HG03060 (cell line): ENCODE results near the gene CRIM1.

ENCODE experiments used
- ATAC-seq: cut with Tn5 transposase; IDR thresholded peaks from one replicate; pipeline ENCODE4 v1.9.1; 2021; ENCODE audit warnings: low read depth, moderate number of reproducible peaks; ENCODE audit not compliant: unreplicated experiment

Gene CRIM1

DNA sequence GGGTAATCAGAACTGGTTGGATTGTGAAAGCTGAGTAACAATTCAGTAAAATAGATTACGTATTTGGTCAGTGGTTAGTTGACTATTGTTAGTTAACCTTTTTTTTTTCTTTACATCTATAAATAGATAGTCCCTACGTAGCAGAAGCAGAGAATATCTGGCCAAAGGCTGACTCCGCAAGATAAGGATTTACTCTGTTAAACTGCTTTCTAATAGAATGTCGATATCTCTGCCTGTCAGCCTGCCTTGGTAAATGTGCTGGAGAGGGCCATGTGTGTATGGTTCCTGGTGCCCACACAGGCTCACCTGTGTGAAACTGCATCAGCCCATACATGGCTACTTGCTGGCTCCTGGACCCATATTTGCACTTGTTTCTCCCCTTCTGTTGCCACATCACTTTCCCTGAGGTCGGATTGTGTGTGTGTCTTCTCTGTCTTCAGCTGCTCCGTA is 94.4 kb downstream of the CRIM1 start:
- ATAC-seq, result no peak

DNA sequence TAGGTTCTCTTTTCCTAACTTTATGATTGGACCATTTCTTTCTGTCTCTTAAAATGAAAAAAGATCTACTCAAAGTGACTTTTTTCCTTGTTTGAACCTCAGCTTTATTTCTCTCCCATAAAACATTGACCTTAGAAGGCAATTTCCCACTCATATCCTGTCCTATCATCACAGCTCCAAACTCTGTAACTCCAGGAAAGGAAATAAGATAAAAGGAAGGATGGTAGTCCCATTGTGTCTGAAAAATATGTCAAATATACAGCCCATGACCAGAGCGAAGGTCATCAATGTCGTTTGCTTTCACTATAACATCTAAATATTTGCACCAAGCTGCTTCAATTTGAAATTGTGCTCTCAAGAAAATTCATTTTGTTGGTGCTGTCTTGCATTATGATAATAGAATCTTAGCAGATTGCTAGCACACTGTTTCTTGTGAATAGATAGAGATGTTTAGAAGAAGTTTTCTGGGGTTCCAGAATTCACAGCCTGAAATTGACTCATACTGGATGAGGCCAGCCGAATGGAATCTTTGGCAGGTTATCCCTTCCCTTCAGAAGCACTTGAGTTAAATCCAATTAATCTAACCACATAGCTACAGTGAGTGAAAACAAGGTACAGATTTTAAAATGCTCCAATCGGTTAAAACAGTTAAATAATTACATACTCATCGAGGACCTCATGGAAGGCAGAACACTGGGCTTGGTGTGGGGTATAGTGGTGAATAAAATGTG is 95.1 kb downstream of the CRIM1 start:
- ATAC-seq, result no peak

DNA sequence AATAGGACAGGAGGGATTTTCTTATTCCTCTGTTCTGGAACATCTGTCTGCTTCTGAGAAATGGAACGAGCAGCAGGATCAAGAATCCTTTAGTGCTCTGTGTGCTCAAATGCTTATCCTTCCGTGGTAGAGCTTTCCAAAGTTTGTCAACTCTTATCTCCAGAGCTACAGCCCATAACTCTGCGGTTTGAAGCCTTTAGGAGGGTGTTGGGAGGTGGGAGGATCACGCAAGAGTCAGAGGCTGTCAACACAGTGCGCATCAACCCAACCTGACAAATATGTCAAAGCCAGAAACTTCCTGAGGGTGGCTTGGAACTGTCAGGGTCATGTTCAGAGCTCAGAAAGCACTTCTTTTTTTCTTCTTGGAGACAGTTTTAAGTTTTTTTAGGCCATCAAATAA is 95.9 kb downstream of the CRIM1 start:
- ATAC-seq, result no peak

DNA sequence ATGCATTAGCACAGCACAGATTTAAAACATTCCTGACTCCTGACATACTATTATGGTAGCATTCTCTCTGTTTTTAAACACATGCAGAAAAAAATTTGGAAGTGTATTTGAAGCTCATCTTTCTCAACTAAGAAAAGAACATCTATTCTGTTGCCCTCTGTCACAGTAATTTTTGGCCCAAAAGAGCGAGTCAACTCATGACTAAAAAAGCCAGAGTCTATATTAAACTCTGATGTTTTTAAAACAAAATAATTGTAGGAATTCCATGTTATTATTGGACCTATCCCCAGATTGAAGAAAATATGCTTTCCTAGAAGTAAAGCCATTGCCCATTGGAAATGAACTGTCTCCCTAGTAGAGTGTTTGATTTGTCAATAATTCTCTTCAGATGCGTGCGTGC is 96.7 kb downstream of the CRIM1 start:
- no peak for ATAC-seq

DNA sequence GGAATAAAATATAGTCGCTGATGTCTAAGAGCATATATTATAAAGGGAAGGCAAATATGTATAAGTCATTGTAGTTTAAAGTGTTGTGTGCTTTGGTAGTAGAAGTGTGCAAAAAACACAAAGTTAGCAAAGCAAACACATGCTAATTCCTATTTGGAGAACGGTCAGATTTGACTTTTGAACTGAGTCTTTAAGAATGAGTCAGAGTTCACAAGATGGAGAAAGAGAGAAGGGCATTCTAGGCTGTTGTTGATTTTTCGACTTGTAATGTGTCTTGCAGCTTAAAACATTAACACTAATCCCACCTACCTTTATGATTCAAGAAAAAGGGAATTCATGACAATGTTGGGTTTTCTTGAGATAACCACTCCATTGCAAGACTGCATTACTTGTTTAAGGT is 98.1 kb downstream of the CRIM1 start:
- ATAC-seq, result no peak

DNA sequence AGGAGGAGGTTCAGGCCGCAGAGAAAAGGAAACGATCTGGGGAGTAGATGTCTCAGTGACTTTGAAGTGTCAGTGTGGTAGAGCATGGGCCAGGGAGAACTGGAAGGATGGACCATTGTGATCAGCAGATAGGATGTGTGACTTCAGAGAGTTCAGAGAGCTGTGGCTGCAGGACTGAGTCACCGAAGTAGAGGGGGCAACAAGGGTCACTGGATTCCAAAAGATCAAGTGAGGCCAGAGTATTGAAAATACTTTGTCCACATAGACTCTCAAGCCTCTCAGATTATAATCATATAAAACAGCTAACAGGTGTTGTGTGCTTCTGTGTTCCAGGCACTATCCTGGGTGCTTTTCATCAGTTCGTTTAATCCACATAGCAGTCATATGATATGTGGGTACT is 99.4 kb downstream of the CRIM1 start:
- no peak for ATAC-seq

DNA sequence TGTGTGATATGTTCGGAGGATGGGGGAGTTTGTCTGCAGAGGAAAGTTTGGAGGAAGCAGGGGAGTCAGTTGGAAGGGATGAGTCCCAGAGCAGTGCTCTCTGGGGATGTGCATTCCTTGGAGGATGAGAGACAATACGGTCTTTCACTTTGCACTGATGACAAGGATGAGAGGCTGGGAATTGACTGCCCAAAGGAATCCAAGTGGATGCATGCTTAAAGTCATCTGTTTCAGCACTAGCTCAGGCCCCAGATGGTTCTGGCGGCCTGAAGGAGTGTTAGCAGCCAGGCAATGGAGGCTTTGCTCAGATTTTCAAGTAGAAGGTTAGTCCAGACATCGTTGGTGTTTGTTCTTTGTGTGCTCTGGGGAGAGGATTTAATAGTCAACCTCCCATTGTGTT is 100.2 kb downstream of the CRIM1 start:
- ATAC-seq, result no peak

DNA sequence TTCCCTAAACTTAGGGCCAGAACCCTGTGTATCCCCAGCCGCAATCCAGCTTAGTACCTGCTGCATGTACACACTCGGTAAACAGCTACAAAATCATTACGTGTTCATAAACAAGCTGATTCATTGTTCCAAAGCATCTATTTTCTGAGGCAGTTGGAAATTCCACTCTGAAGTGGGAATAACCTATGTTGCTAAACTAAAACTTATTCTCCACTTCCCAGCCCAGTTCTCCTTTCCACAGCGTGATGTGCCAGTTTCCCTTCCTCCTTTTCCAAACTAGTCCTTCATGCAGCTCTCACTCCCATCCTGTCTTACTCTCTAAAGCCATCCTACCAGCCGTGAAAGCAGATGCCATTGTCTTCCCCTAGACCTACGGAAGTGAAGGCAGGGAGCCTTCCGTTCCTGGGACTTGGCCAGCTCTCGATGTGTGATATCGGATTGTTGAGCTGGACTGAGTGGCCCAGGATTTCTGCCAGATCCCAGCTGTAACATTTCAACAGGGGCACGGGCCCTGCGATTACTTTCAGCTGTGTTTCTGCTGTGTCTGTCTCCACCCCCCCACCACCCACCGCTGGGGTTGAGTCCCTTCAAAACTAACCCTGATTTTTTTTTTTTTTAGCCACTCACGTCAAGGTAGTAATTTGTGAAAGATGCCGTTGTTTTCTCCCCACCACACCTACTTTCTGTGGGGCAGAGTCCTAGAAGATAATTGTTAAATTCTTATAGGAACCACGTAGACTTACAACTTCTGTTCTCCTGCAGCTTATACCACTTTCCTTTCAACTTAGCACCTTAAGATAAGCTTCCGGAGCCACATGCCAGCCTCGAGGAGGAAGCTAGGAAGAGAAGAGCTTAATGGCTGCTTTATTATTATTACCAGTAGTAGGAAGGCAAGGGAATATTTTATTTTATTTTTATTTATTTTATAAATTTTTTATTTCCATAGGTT is 100.9 kb downstream of the CRIM1 start:
- ATAC-seq, result no peak

DNA sequence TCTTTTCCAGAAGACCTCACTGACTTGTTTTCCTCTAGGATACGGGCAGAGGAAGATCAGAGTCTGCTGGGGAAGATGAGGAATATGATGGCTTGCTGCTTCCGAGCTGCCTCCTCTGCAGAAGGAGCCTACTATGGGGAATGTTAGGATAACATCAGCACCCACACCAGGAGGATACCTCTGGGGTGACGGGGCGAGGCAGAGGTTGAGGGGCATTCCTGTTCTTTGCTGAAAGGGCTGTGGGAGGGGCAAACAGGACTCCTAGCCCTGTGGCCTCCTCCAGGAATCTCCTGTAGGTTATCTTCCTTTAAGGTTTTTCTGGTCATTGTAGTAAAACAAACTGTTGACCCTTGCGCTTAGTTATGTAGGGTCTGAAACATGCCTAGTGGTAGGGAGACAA is 102.5 kb downstream of the CRIM1 start:
- no peak for ATAC-seq

DNA sequence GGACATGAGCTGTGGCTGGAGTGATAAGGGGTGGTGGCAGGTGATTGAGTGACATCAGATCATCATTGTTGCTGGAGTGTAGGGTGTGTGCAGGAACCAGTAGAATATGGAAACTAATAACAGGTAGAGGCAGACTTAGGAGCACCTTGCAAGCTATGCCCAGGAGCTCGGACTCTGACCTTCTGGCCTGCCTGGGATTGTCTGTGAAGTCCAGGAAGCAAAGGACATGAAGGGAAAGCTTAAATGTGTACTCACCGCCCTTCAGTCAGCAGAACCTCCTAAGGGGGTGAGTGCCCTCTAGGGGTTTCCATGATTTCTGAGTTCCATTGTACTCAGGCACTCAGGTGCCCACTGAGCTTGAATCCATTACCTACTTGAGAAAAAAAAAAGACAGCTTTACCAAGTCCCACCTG is 104.2 kb downstream of the CRIM1 start:
- ATAC-seq, result no peak

DNA sequence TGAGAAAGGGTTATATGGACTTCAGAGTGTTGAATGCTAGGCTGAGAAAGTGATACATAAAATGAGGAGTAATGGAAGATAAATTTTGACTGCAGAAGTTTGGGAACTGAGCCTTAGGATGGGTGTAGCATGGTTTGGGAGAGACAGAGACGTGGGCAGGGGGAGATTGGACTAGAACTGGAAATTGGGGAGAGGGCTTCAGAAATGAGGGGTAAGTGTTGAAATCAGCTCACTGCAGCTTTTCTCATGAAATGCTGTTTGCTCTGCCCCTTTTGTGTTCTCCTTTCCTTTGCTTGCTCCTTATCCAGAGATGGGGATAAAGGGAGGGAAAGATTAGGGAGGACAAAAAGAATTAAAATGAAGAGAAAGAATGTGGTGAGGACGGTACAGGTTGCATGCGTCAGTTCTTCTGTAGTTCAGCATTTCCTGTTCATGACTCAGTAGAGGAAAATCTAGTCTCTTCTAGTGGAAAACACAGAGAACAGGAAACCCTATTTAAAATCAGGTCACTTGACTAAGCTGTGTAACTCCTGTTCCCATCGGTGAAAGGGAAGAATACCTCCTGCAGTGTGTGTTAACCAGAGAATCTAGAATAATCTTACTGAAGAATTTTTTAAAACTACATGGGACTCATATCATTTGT is 105.6 kb downstream of the CRIM1 start:
- no peak for ATAC-seq

DNA sequence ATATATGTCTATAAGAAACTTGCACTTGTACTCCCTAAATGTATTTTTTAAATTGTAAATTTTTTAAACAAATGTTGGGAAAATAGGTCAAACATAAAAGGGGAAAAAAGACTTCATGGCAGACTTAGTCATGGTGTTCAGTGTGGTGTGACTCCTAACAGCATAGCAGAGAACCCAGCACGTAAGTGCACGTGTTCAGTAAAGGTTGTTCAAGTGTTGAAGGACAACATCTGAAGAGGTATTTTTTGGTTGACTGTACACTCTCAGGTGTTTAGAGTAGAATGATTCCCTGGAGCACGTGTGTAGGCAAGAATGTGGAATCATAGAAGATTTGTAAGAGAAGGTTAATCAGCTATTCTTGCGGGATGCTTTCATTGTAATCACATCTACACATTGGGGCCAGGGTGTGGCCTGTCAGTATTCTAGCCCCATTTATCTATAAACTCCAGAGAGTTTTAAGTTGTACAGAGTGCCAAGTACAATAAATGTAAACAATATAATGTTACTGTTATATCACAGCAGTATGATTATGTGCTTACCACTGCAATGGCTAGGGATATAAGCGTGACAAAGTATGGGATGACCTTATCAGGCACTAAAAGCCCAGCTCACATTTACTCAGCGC is 106.8 kb downstream of the CRIM1 start:
- no peak for ATAC-seq

DNA sequence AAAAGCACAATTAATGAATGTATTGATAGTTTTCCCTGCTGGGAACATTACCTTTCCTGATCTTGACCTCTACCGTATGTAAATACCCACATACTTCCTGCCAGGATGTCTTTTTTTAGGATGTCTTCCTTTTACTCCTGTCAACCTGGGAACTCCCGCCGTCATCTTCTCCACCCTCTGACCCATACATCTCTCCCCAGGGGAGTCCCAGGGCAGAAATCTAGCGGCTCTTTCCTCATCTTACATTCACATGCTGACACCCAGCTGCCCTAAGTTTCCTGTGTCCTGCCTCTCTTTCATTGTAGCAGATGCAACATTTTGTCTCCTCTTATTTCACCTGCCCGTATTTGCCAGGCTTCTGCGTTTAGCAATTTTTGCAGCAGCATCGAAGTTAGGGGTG is 107.8 kb downstream of the CRIM1 start:
- ATAC-seq, result no peak

DNA sequence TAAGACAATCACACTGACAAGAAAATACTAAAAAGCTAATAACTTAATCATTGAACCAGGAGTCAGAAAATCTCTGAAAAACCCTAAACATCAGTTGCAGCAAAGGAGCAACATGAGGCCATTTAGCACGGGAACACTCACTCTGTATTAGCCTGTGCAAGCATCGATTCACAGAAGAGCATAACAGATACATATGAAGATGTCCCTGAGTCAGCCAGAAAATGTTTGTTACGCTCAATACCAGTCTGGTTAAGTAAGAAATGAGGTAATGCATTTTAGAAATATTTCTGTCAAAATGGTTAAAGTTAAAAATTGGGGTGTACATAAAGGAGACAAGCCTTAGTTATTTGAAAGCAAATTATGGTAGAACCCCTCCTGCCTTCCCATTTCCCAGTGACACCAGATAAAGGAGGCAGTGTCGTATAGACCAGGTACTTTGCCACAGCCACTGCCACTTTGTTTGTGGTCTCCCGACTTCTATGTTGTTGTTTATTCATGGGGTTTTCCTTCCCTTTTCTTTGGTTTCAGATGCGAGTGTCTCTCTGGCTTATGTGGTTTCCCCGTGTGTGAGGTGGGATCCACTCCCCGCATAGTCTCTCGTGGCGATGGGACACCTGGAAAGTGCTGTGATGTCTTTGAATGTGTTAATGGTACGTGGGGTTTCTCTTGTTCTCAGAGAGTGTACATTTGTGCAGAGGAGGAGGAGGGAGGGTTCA is 108.6 kb downstream of the CRIM1 start:
- no peak for ATAC-seq

DNA sequence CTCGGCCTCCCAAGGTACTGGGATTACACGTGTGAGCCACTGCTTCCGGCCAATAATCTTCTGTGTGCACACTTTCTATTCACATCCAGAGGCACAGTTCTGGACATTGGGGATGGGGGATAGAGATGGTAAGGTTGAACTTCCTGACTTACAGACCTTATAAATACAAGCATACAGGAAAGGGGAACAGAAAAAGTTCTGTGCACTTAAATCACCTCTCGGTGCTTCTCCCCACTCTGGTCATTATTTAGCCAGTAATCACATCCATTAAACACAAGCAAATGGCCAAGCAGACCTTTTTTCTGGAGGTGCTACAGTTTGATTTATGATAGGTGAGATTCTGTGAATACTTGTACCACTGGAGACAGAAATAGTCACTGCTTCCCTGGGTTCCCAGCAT is 110.6 kb downstream of the CRIM1 start:
- no peak for ATAC-seq

DNA sequence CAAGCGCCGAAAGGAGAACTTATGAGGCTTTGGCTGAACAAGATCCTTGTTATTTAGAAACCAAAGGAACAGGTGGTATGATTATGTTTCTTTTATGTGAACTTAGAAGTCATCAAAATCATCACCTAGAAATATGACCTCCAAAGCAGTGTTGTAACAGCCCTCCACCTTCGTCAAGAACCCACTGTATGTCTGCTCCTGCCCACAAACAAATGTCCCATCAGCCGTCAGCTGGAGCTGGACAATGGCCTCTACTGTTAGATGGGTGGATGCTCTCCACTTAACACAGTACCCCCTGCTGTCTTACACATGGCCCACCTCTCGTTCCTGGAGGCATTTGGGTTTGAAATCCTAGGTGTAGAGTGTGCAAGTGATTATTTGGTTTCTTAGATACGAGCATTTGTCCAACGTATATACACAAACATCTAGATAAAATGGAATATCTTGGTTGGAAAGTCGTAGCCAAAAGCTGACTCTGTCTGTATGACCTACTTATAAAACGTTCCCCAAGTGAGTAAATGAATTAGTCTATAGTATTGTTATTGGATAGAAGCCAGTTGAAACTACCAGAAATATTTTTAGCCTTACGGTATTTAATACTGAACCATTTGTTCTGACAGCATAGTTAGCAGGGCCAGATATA is 113.0 kb downstream of the CRIM1 start:
- no peak for ATAC-seq

DNA sequence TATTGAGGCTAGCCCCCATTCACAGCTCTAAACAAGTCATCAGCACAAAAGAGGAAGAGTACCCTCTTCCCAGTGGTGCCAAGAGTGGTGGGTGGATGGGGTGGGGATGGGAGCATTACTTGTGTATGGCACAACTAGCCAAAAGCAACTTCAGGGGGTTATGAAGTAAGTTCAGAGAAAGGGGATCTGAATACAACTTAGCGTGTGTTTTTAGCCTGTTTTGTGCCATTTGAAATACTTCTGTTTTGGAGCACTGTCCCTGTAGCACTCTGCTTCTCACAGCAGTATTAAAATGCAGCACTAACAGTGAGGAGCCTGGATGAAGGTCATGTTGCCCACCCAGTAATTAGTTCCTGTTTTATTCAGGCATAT is 113.5 kb downstream of the CRIM1 start:
- ATAC-seq, result no peak

DNA sequence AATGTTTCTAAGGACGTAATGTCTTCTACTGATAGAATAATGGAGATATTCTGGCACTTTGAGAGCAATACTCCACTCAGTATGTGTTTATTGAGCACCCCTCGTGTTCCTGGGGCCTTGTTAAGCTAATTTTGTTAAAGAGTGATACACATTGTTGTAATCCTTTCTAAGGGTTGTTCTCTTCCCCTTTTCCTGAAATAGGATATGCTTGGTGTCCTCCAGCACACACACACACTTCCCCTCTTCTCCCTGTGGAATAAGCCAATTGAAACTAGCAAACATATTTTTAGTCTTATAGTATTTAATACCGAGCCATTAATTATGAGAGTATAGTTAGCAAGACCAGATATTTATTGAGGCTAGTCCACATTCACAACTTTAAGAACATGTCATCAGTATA is 114.1 kb downstream of the CRIM1 start:
- ATAC-seq, result no peak

DNA sequence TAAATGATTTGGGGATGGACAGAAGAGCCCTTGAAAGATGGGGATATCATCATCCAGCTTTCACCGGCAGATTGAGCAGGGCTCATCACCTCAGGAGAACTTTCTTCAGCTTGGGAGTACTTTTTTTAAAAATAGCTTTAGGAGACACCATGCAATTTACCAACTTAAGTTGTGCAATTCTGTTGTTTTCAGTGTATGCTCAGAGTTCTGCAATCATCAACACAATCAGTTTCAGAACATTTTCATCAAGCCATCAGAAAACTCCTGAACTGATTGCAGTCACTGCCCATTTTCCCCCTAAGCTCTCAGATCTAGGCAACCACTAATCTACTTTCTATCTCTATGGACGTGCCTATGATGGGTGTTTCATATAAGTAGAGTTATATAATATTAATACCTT is 117.7 kb downstream of the CRIM1 start:
- ATAC-seq, result no peak

DNA sequence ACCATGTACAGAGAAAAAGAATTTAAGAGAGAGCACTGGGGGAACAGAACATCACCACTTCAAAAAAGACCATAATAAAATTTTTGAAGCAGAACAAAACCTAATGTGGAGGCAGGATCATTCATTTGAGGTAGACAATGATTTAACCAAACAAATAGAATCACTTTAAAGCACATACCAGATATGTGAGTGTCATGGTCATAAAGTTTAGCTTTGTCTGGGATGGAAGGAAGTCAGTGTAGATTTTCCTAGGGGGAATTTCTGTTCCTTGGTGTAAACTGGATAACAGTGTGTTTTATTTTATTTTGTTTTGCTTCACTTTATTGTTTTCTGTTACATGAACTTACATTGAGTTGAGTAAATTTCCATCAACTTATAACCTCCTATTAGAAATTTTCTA is 120.8 kb downstream of the CRIM1 start:
- ATAC-seq, result no peak
